Activated T-helper 1 cell treated with anti-CD3 and anti-CD28 coated beads, Interleukin-2, amount 50 U/mL, for 16 hours (primary cell): ENCODE results near the gene PFKL.
A peak's percentile ranks its signal among the peaks of the same experiment; 100 is the strongest.

Source experiments
- DNase-seq, 2 donors: peaks; one replicate each; pipeline ENCODE4 v3.0.0-alpha.2; 2020; ENCODE audit warnings: low read depth in 1 of 2, low spot score in 1 of 2

Gene PFKL

DNA sequence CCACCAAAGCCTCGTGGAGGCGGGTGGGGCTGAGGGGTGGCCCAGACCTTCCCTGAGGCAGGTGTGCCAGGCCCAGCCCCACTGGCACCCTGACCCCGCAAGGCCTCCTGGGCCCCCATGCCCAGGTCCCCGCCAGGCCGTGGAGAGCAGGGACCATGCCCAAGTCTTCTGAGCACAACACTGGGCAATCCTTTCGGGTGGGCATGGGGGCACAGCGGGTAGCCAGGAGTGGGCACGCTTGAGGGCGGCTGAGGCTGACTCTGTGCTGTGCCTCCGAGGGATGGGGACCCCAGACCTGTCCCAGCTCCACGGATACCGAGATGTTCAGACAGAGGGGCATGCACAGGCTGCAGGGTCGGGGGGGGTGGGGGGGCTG, 26.4 kb downstream of the PFKL start:
- DNase-seq: no peak

DNA sequence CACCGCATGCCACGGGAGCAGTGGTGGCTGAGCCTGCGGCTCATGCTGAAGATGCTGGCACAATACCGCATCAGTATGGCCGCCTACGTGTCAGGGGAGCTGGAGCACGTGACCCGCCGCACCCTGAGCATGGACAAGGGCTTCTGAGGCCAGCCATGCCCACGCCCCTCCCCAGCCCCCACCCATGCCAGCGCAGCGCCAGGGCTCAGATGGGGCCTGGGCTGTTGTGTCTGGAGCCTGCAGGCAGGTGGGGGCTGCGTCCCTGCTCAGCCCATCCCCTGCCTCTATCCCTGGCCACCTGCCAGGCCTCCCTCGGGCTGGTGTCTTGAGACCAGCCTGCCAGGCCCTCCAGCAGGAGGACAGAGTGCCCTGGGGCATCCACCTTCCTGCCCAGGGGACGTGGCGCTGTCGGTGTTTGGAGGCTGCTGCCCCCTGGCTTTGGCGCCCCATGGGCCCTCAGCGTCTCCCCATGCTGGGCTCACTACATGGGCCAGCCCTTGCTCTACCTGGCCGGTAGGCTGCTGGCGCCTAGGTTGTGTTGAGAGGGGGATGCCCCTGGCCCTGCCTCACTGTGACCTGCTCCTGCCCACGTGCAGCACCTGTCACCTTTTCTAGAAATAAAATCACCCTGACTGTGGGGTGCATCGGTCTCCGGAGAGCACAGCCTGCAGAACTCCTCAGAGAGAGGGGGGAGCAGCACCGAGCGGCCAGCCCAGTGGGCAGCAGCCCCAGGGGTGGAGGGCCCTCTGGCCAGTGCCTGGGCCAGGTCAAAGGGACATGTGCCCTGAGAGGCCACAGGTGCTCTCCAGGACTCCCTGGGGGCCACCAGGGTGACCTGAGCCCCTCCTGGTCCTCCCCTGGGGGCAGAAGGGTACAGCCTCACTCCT, 27.1 kb downstream of the PFKL start:
- DNase-seq: no peak

DNA sequence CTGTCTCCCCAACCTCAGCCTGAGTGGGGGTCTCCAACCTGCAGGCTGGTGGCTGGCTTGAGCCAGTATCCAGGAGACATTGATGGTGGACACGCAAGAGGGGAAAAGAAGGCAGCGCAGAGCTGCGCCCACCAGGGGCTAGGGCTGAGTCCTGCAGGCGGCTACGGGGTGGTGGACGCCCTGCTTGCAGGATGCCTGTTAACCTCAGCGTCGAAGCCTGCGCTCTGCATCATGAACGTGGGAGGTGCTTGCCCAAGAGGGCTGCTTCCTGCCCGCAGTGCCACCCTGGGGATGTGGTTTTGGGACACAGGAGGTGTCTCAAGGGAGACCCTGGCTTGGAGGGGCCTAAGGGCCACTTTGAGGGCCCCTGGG, 27.7 kb downstream of the PFKL start:
- no peak for DNase-seq

GRCh38 chr21:44328242-44328895, 28.5 kb downstream of the PFKL start:
- no peak for DNase-seq

GRCh38 chr21:44329086-44329889, 29.4 kb downstream of the PFKL start:
- DNase-seq: no peak

DNA sequence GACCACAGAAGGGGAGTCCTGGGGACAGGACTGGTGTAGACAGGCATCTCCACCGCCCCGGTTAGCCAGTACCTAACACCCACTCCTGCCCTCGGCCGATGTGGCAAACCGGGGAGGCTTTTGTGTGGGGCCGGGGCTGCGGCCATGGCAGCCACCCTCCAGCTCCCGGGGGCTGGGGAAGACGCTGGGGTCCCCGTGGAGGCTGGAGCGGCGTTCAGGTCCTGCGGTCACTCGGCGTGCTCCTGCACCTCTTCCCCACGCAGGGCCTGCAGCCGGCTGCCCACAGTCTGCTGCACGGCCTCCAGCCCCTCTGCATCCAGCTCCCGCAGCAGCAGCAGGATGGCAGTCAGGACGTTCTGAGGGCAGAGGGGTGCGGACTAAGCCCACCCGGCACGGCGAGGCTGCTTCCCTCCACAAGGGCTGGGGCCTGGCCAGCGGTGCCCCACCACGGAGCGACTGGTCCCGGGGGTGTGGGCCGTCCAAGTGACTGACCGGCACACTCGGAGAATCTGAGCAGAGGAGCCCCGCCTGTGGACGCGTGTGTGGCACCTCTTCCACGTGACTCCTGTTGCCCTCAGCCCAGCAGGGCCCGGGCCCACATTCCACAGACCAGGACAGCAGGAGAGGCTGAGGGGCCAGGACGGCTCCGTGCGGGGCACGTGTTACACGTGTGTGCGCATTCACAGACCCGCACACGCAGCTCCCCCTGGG, 30.3 kb downstream of the PFKL start:
- no peak for DNase-seq

- DNase-seq: no peak
These were observed 30.8 kb downstream of the PFKL start for GRCh38 chr21:44330698-44331097.

DNA sequence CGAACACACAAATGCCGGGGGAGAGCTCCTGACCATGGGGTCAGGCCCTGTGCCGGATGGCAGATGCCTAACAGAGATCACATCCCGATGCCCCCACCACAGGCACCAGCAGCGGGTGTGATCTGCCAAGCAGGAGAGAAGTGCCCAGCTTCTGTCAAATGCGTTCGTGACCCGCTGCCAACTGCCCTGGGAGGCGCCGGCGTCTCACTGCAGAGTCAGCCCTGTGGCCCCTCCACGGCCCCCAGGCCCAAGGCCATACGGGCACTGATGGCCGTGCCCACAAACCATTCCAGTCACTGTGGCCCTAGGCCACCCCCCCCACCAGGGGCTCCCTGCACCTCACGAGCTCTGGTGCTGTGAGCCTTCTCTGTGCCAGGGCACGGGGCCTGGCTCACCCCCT, 31.4 kb downstream of the PFKL start:
- DNase-seq: no peak

DNA sequence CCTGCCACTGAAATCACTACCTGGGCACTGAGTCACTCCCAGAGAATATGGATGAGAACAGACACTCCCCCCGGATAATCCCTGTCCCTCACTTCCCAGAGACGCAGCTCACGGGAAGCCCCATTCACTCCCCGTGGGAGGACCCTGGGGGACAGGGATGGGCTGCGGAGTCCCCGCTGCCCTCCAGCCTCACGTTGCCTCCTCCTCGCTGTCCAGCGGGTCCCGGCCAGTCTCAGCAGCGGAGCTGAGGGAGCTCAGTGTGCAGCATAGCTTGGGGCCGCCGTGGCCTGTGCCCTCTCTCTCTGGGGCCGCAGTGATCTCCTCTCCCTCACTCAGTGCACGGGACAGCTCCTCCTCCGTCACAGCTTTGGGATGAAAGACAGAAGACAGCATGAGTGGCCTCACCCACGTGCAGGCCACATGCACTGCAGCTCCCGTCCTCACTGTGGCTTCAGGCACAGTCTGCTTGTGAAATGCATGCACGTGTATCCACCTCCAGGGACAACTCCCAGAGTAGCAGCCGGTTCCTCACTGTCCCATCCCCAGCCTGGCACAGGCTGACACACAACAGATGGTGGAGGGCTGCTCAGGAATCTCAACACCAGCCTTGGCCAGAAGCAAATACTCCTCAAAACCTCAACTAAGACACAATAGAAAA, 31.9 kb downstream of the PFKL start:
- DNase-seq: no peak

- DNase-seq: no peak
These were observed 32.5 kb downstream of the PFKL start for GRCh38 chr21:44332383-44332782.

DNA sequence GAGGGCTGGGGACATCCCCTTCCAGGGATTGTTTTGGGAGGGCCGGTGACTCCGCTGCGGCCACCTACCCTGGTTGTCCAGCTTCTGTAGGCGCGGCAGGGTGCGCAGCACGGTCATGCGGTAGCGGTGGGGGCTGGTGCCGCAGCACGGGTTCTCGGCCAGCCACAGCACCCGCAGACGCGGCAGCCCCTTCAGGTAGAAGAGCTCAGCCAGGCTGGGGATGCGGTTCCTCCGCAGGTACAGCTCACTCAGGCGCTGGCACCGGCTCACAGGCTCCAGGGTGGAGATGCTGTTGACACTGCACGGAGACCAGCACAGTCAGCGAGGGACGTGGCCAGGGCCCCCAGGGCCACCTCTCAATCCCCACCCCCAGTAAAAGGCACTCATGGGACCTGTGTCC, 33.1 kb downstream of the PFKL start:
- no peak for DNase-seq

- no peak for DNase-seq
These were observed 33.9 kb downstream of the PFKL start for GRCh38 chr21:44333509-44334328.

- DNase-seq: no peak
These were observed 34.6 kb downstream of the PFKL start for GRCh38 chr21:44334329-44335030.

DNA sequence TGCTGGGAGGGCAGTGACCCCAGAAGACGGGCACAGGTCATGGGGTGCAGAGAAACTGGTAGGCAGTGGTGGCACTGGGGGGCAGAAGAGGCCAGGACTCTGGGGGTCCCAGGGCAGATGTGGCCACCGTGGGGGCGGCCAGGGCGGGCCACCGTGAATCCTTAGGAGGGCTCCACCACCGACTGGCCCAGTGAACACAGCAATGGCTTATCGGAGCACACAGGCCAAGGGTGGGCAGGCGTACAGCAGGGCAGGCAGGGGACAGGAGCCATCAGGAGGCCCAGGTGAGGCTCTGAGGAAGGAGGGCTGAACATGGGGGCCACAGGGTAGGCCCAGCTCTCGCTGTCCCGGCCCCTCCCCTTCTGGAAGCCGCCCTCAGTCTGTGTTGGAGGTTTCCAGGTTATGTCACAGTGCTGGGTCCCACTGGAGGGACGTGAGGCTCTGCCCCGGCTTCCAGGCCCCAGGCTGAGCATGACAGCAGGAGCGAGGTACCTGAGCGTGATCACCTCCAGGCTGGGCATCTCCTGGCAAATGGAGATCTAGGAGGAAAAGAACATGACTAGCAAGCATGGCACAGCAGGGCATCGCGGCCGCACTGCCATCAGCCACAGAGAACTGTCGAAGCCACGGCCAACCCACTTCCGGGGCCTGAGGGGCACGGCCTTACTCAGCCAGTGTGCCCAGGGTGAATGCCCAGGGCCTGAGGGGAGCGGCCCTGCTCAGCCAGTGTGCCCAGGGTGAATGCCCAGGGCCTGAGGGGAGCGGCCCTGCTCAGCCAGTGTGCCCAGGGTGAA, 35.6 kb downstream of the PFKL start:
- DNase-seq: no peak

GRCh38 chr21:44337449-44337848, 37.6 kb downstream of the PFKL start:
- DNase-seq: no peak

DNA sequence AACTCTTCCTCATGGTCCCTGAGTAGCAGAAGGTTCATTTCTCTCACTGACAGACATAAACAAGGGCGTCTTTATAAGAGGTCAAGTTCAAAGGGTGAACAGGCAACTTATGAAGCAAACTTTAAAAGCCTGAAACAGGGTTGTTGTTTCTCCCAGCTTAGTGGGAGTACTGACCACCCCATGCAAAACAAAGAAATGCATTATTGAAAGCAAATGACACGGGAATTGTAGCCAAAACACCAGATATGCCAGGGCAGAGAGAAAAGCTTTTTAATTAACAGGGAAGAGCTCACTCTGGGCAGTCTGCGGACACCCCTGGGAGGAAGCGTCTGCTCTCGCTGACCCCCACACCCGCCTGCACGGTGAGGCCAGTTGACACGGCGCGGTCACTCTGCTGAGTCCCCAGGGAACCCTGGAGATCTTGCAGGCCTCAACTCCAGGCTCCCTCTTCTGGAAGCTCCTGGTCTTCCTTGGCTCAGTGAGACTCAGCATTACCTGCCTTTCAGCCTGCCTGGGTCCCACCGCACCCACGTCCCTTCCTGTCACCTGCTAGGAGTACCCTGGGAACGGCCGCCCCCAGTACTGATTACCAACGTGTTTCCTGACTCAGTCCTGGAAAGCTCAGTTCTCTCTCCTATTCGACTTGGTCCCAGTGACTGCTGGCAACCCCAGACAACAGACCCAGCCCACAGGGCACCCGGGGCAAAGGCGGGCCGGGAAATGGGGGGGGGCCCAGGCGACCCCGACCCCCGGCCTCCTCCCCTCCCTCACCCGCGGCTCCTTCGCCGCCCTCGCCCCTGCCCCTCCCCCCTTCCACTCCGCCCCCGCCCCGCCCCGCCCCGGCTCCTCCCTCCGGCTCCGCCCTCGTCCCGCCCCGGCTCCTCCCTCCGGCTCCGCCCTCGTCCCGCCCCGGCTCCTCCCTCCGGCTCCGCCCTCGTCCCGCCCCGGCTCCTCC, 38.4 kb downstream of the PFKL start:
- peak in 1 of 2 donors; percentile 19 for DNase-seq
